ENCODE measurements around the gene HES4.

DNA sequence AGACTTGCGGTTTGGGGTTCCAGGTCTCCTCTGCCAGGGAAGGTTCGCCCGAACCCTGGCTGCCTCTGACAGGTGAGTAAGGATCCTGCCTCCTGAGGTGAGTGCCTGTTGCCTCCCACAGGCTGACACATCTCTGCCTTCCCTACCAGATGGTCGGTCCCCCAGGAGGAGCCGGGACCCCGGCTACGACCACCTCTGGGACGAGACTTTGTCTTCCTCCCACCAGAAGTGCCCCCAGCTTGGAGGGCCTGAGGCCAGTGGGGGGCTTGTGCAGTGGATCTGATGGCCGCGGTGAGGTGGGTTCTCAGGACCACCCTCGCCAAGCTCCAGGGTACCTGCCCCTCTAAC is 25.6 kb downstream of the HES4 start:
- TF ChIP-seq, protein P1, sequence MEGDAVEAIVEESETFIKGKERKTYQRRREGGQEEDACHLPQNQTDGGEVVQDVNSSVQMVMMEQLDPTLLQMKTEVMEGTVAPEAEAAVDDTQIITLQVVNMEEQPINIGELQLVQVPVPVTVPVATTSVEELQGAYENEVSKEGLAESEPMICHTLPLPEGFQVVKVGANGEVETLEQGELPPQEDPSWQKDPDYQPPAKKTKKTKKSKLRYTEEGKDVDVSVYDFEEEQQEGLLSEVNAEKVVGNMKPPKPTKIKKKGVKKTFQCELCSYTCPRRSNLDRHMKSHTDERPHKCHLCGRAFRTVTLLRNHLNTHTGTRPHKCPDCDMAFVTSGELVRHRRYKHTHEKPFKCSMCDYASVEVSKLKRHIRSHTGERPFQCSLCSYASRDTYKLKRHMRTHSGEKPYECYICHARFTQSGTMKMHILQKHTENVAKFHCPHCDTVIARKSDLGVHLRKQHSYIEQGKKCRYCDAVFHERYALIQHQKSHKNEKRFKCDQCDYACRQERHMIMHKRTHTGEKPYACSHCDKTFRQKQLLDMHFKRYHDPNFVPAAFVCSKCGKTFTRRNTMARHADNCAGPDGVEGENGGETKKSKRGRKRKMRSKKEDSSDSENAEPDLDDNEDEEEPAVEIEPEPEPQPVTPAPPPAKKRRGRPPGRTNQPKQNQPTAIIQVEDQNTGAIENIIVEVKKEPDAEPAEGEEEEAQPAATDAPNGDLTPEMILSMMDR (optimal IDR thresholded peaks at IDR 0.05 in 1 of 3, IDR thresholded peaks at IDR 0.05 in 1 of 3, conservative IDR thresholded peaks at IDR 0.05 in 1 of 3; ENCODE audit: extremely low read depth in 1 of 3, insufficient read depth in 2 of 3, low read length in 3 of 3) = no peak
- TF ChIP-seq EZH2 (IDR thresholded peaks at IDR 0.05; ENCODE audit: low read length) = no peak
